HFFc6 (cell line): Measurements from ENCODE around the gene ARHGEF37. TPM values are rescaled to one million over a fixed set of nuclear protein-coding genes. Genes with fewer than 3 reads are reported as not detected.

Experiments used
- DNase-seq: peaks from one replicate; pipeline ENCODE4 v3.0.0-alpha.2; 2018
- H3K27ac Mint-ChIP-seq: 2 replicates; pipeline ENCODE4 v1.8.0; 2020; ENCODE audit warnings: mild to moderate bottlenecking, mixed read lengths
- H3K27me3 Mint-ChIP-seq: 2 replicates; pipeline ENCODE4 v1.8.0; 2021; ENCODE audit warnings: mild to moderate bottlenecking, moderate library complexity, mixed read lengths; ENCODE audit not compliant: insufficient read depth
- H3K36me3 Mint-ChIP-seq: 2 replicates; pipeline ENCODE4 v1.8.0; 2021; ENCODE audit warnings: low read depth, mixed read lengths
- H3K4me1 Mint-ChIP-seq: 2 replicates; pipeline ENCODE4 v1.8.0; 2020; ENCODE audit warnings: low read depth, mixed read lengths
- H3K4me3 Mint-ChIP-seq: 2 replicates; pipeline ENCODE4 v1.8.0; 2020; ENCODE audit warnings: mild to moderate bottlenecking, moderate library complexity, mixed read lengths
- H3K9me3 Mint-ChIP-seq: 2 replicates; pipeline ENCODE4 v1.8.0; 2020; ENCODE audit warnings: mild to moderate bottlenecking, mixed read lengths
- CTCF ChIP-seq: fragments of 200-600 bp; sonication (generic); IDR thresholded peaks from 2 replicates; pipeline ENCODE4 v1.5.0; 2021; ENCODE audit warnings: antibody characterized with exemption, mild to moderate bottlenecking
- total RNA-seq, 6 experiments: library from RNA; stranded (reverse); fragmentation: NEBNext Ultra II Directional; extraction: Animal tissue kit (Norgen Biotek cat#: 25700); gene quantifications; 2 replicates in 1 of 6; 3 replicates in 5 of 6; pipeline ENCODE4 v1.2.3, GENCODE V29; 2021

ARHGEF37 gene
- total RNA-seq, 6 experiments from 2014 or later = 0.31 to 0.81 (median 0.38) TPM

- Mint-ChIP-seq H3K9me3 (no peaks in the 10 kb centered on the region), H3K27ac (no peak overlapping the region), H3K36me3 (no peaks in the 10 kb centered on the region), H3K4me1 (peaks cover 18% of the 10 kb centered on the region), H3K4me3 (no peak overlapping the region), H3K27me3 (peaks cover 6% of the 10 kb centered on the region; the same call in 1 of the 2 replicates)
- DNase-seq = no peak
- no peak for TF ChIP-seq CTCF
These were observed 41.2 kb downstream of the ARHGEF37 start for GRCh38 chr5:149622466-149622865.

- Mint-ChIP-seq H3K4me1 (peaks cover 12% of the 10 kb centered on the region), H3K27me3 (peaks cover 6% of the 10 kb centered on the region; the same call in 1 of the 2 replicates), H3K9me3 (no peaks in the 10 kb centered on the region), H3K4me3 (no peak overlapping the region), H3K36me3 (no peaks in the 10 kb centered on the region), H3K27ac (no peak overlapping the region)
- no peak for DNase-seq
- no peak for TF ChIP-seq CTCF
These were observed 42.2 kb downstream of the ARHGEF37 start for GRCh38 chr5:149623473-149623872.

- Mint-ChIP-seq H3K36me3 (no peaks in the 10 kb centered on the region), H3K27me3 (peaks cover 7% of the 10 kb centered on the region; the same call in 1 of the 2 replicates), H3K27ac (no peak overlapping the region), H3K4me1 (peaks cover 6% of the 10 kb centered on the region), H3K9me3 (no peaks in the 10 kb centered on the region), H3K4me3 (no peak overlapping the region)
- no peak for DNase-seq
- no peak for TF ChIP-seq CTCF
These were observed 45.8 kb downstream of the ARHGEF37 start for GRCh38 chr5:149627070-149627469.

- Mint-ChIP-seq H3K9me3 (no peaks in the 10 kb centered on the region), H3K27me3 (peaks cover 3% of the 10 kb centered on the region; the same call in 1 of the 2 replicates), H3K36me3 (no peaks in the 10 kb centered on the region), H3K27ac (no peak overlapping the region), H3K4me3 (no peak overlapping the region), H3K4me1 (peaks cover 18% of the 10 kb centered on the region)
- DNase-seq = no peak
- TF ChIP-seq CTCF = no peak
These were observed 46.9 kb downstream of the ARHGEF37 start for GRCh38 chr5:149628221-149628620.

GRCh38 chr5:149628846-149629388, 47.6 kb downstream of the ARHGEF37 start:
- H3K9me3 Mint-ChIP-seq = no peaks in the 10 kb centered on the region

More at GRCh38 chr5:149628846-149629388, 47.6 kb downstream of the ARHGEF37 start:
- DNase-seq = no peak
- H3K27me3 Mint-ChIP-seq = peaks cover 1% of the 10 kb centered on the region; the same call in 1 of the 2 replicates
- H3K36me3 Mint-ChIP-seq = no peaks in the 10 kb centered on the region
- H3K27ac Mint-ChIP-seq = no peak overlapping the region
- TF ChIP-seq CTCF = no peak
- no peak overlapping the region for H3K4me3 Mint-ChIP-seq
- H3K4me1 Mint-ChIP-seq = peaks cover 18% of the 10 kb centered on the region
